Measurements from ENCODE around the gene MIOS. TPM values are rescaled to one million over a fixed set of nuclear protein-coding genes. Genes with fewer than 3 reads are reported as not detected.

Gene MIOS
- total RNA-seq, 4 donors from 2014 or later = 68.4 to 336 (median 280) TPM

GRCh38 chr7:7565746-7566650 lies 686 bp upstream of the MIOS start:
- intact Hi-C loops (cut with DNase I; ENCODE audit: low total_unique reads) = loop anchor here (1.0 to 10.0 kb wide), 5 partner anchors 75 to 1121 kb away; partner anchors contain the start of genes C1GALT1, DAGLB, GLCCI1 and UMAD1
- no peak for DNase-seq
- TF ChIP-seq POLR2A (IDR thresholded peaks at IDR 0.05) (no peak), CTCF (IDR thresholded peaks at IDR 0.05 in 4 of 5, conservative IDR thresholded peaks at IDR 0.05 in 1 of 5) (no peak)

GRCh38 chr7:7567898-7568531 lies 1.3 kb downstream of the MIOS start:
- Histone ChIP-seq H3K27ac (peak overlapping the region; percentile 90 to 98 (median 96)), H3K9me3 (no peaks in the 10 kb centered on the region), H3K27me3 (no peaks in the 10 kb centered on the region), H3K4me3 (peak overlapping the region; percentile 67 to 85 (median 80)), H3K36me3 (peaks cover 0 to 13% of the 10 kb centered on the region in 2 donors), H3K4me1 (peaks cover 30 to 76% of the 10 kb centered on the region in 2 donors)
- ATAC-seq (no peak), DNase-seq (no peak)
- TF ChIP-seq CTCF (IDR thresholded peaks at IDR 0.05 in 4 of 5, conservative IDR thresholded peaks at IDR 0.05 in 1 of 5) (no peak), POLR2A (IDR thresholded peaks at IDR 0.05) (no peak)
- intact Hi-C loops (cut with DNase I; ENCODE audit: low total_unique reads) (loop anchor here (2.0 to 10.0 kb wide), 4 partner anchors 73 to 1123 kb away; partner anchors contain the start of genes DAGLB, GLCCI1 and UMAD1), in situ Hi-C loops (cut with MboI; ENCODE audit: low sequenced_read_pairs in 4 of 4) (loop anchor here in 1 of 4 donors (25.0 kb wide), 1 partner anchor 381 kb away; the partner anchor contains the start of gene C1GALT1)

More at GRCh38 chr7:7565746-7566650, 686 bp upstream of the MIOS start:
- peaks cover 33 to 67% of the 10 kb centered on the region in 2 donors for H3K4me1 ChIP-seq
- in situ Hi-C loops (cut with MboI; ENCODE audit: low sequenced_read_pairs in 4 of 4) = loop anchor here in 1 of 4 donors (25.0 kb wide), 1 partner anchor 379 kb away; the partner anchor contains the start of gene C1GALT1
- peak; percentile 23 to 25 for ATAC-seq
- no peaks in the 10 kb centered on the region for H3K9me3 ChIP-seq
- H3K4me3 ChIP-seq = peak overlapping the region; percentile 67 to 85 (median 80)
- no peaks in the 10 kb centered on the region for H3K27me3 ChIP-seq
- no peaks in the 10 kb centered on the region for H3K36me3 ChIP-seq
- peak overlapping the region; percentile 90 to 98 (median 96) for H3K27ac ChIP-seq

GRCh38 chr7:7568553-7568952 lies 1.9 kb downstream of the MIOS start:
- peaks cover 33 to 76% of the 10 kb centered on the region in 2 donors for H3K4me1 ChIP-seq
- no peaks in the 10 kb centered on the region for H3K27me3 ChIP-seq
- H3K4me3 ChIP-seq = peak overlapping the region; percentile 67 to 85 (median 80)
- in situ Hi-C loops (cut with MboI; ENCODE audit: low sequenced_read_pairs in 4 of 4) = loop anchor here in 1 of 4 donors (25.0 kb wide), 1 partner anchor 381 kb away; the partner anchor contains the start of gene C1GALT1
- H3K9me3 ChIP-seq = no peaks in the 10 kb centered on the region
- intact Hi-C loops (cut with DNase I; ENCODE audit: low total_unique reads) = loop anchor here (10.0 kb wide), 3 partner anchors 396 to 1124 kb away; partner anchors contain the start of genes DAGLB and GLCCI1
- H3K36me3 ChIP-seq = peaks cover 0 to 19% of the 10 kb centered on the region in 2 donors
- no peak for TF ChIP-seq CTCF (IDR thresholded peaks at IDR 0.05 in 4 of 5, conservative IDR thresholded peaks at IDR 0.05 in 1 of 5)
- TF ChIP-seq POLR2A (IDR thresholded peaks at IDR 0.05) = no peak
- no peak for ATAC-seq
- peak overlapping the region; percentile 90 to 98 (median 96) for H3K27ac ChIP-seq
- no peak for DNase-seq

- H3K4me1 ChIP-seq = peaks cover 37 to 74% of the 10 kb centered on the region in 2 donors
- H3K9me3 ChIP-seq = no peaks in the 10 kb centered on the region
- intact Hi-C loops (cut with DNase I; ENCODE audit: low total_unique reads) = loop anchor here (10.0 kb wide), 3 partner anchors 396 to 1124 kb away; partner anchors contain the start of genes DAGLB and GLCCI1
- H3K27me3 ChIP-seq = no peaks in the 10 kb centered on the region
- ATAC-seq (no peak), DNase-seq (no peak)
- in situ Hi-C loops (cut with MboI; ENCODE audit: low sequenced_read_pairs in 4 of 4) = loop anchor here in 1 of 4 donors (25.0 kb wide), 1 partner anchor 382 kb away; the partner anchor contains the start of gene C1GALT1
- peaks cover 0 to 22% of the 10 kb centered on the region in 2 donors for H3K36me3 ChIP-seq
- peak overlapping the region; percentile 67 to 85 (median 80) for H3K4me3 ChIP-seq
- TF ChIP-seq POLR2A (IDR thresholded peaks at IDR 0.05) (no peak), CTCF (IDR thresholded peaks at IDR 0.05 in 4 of 5, conservative IDR thresholded peaks at IDR 0.05 in 1 of 5) (no peak)
- H3K27ac ChIP-seq = peak overlapping the region; percentile 2 to 98 (median 50)
These were observed 2.4 kb downstream of the MIOS start for GRCh38 chr7:7569081-7569527.

All from gastrocnemius medialis (tissue), 4 donors.